Subcutaneous abdominal adipose tissue (tissue), 5 donors: ENCODE results near the gene HLA-DQA2.
"Not testable (repeated sequence)": the region's sequence is repeated elsewhere in the genome, so short reads cannot be mapped to it uniquely, and the experiment has no call there.

Experiments
- H3K27ac ChIP-seq: one replicate; pipeline ENCODE4 v1.7.0; 2013; ENCODE audit warnings: low read depth, mild to moderate bottlenecking, inconsistent platforms, low read length, moderate library complexity
- H3K27me3 ChIP-seq, 5 donors: one replicate each; pipeline ENCODE4 v1.7.0; 2013; ENCODE audit warnings: low read length in 5 of 5, inconsistent platforms in 1 of 5; ENCODE audit not compliant: control insufficient read depth in 5 of 5, insufficient read depth in 4 of 5
- H3K36me3 ChIP-seq, 5 donors: one replicate each; pipeline ENCODE4 v1.7.0; 2013; ENCODE audit warnings: low read length in 5 of 5; ENCODE audit not compliant: control insufficient read depth in 5 of 5, insufficient read depth in 5 of 5
- H3K4me1 ChIP-seq, 5 donors: one replicate each; pipeline ENCODE4 v1.7.0; 2013; ENCODE audit warnings: low read length in 5 of 5, mild to moderate bottlenecking in 3 of 5, moderate library complexity in 1 of 5; ENCODE audit not compliant: control insufficient read depth in 5 of 5, insufficient read depth in 5 of 5
- H3K4me3 ChIP-seq, 5 donors: one replicate each; pipeline ENCODE4 v1.7.0; 2013; ENCODE audit warnings: low read length in 5 of 5, low read depth in 1 of 5
- H3K9ac ChIP-seq, 5 donors: one replicate each; pipeline ENCODE4 v1.7.0; 2013; ENCODE audit warnings: low read length in 5 of 5, mild to moderate bottlenecking in 4 of 5, moderate library complexity in 3 of 5
- H3K9me3 ChIP-seq, 5 donors: one replicate each; pipeline ENCODE4 v1.7.0; 2013; ENCODE audit warnings: low read length in 5 of 5; ENCODE audit not compliant: control insufficient read depth in 5 of 5
- donor health status: healthy.
- donor health status: healthy.
- donor health status: healthy.
- donor health status: healthy.
- donor health status: healthy.

HLA-DQA2 gene

GRCh38 chr6:32772656-32773055 is 31.5 kb downstream of the HLA-DQA2 start:
- no peaks in the 10 kb centered on the region for H3K36me3 ChIP-seq
- H3K9me3 ChIP-seq, result no peaks in the 10 kb centered on the region
- H3K9ac ChIP-seq, result no peak overlapping the region
- H3K4me1 ChIP-seq, result no peaks in the 10 kb centered on the region
- H3K27ac ChIP-seq, result no peak overlapping the region
- no peak overlapping the region for H3K4me3 ChIP-seq
- H3K27me3 ChIP-seq, result peaks cover 0 to 8% (median 2%) of the 10 kb centered on the region in 5 donors

GRCh38 chr6:32774426-32774825 is 33.2 kb downstream of the HLA-DQA2 start:
- Histone ChIP-seq H3K27me3 (peaks cover 0 to 6% (median under 1%) of the 10 kb centered on the region in 5 donors), H3K4me3 (no peak overlapping the region), H3K4me1 (no peaks in the 10 kb centered on the region), H3K9me3 (no peaks in the 10 kb centered on the region), H3K9ac (no peak overlapping the region), H3K36me3 (no peaks in the 10 kb centered on the region), H3K27ac (no peak overlapping the region)

- H3K9me3 ChIP-seq, result no peaks in the 10 kb centered on the region
- H3K36me3 ChIP-seq, result no peaks in the 10 kb centered on the region
- peaks cover 0 to 4% (median 0%) of the 10 kb centered on the region in 5 donors for H3K27me3 ChIP-seq
- H3K27ac ChIP-seq, result no peak overlapping the region
- no peaks in the 10 kb centered on the region for H3K4me1 ChIP-seq
- H3K9ac ChIP-seq, result no peak overlapping the region
- H3K4me3 ChIP-seq, result no peak overlapping the region
Observed at GRCh38 chr6:32775071-32775470, 33.9 kb downstream of the HLA-DQA2 start.

- Histone ChIP-seq H3K4me1 (no peaks in the 10 kb centered on the region), H3K9ac (no peak overlapping the region), H3K27ac (no peak overlapping the region), H3K36me3 (no peaks in the 10 kb centered on the region), H3K27me3 (no peaks in the 10 kb centered on the region), H3K4me3 (no peak overlapping the region), H3K9me3 (no peaks in the 10 kb centered on the region)
Observed at GRCh38 chr6:32779036-32779435, 37.8 kb downstream of the HLA-DQA2 start.

- not testable (repeated sequence) for H3K9me3 ChIP-seq, H3K4me1 ChIP-seq, H3K36me3 ChIP-seq, H3K27me3 ChIP-seq, H3K27ac ChIP-seq, H3K4me3 ChIP-seq, H3K9ac ChIP-seq
Observed at GRCh38 chr6:32782923-32783322, 41.7 kb downstream of the HLA-DQA2 start.

GRCh38 chr6:32785781-32786533 is 44.8 kb downstream of the HLA-DQA2 start:
- Histone ChIP-seq H3K9me3 (no peaks in the 10 kb centered on the region), H3K27me3 (no peaks in the 10 kb centered on the region), H3K36me3 (no peaks in the 10 kb centered on the region), H3K4me3 (no peak overlapping the region), H3K27ac (no peak overlapping the region), H3K4me1 (peaks cover 0 to 2% (median 0%) of the 10 kb centered on the region in 5 donors), H3K9ac (no peak overlapping the region)

- no peaks in the 10 kb centered on the region for H3K9me3 ChIP-seq
- peaks cover 0 to 3% (median 0%) of the 10 kb centered on the region in 5 donors for H3K4me1 ChIP-seq
- H3K27ac ChIP-seq, result no peak overlapping the region
- H3K27me3 ChIP-seq, result peaks cover 0 to 12% (median 0%) of the 10 kb centered on the region in 5 donors
- H3K4me3 ChIP-seq, result no peak overlapping the region
- no peaks in the 10 kb centered on the region for H3K36me3 ChIP-seq
- no peak overlapping the region for H3K9ac ChIP-seq
Observed at GRCh38 chr6:32790306-32790705, 49.1 kb downstream of the HLA-DQA2 start.

GRCh38 chr6:32792901-32793435 is 51.8 kb downstream of the HLA-DQA2 start:
- Histone ChIP-seq H3K4me1 (peaks cover 4 to 11% (median 8%) of the 10 kb centered on the region in 5 donors), H3K9me3 (no peaks in the 10 kb centered on the region), H3K4me3 (no peak overlapping the region), H3K9ac (no peak overlapping the region), H3K27me3 (peaks cover 0 to 12% (median 3%) of the 10 kb centered on the region in 5 donors), H3K36me3 (no peaks in the 10 kb centered on the region), H3K27ac (no peak overlapping the region)

GRCh38 chr6:32794510-32794909 is 53.3 kb downstream of the HLA-DQA2 start:
- H3K36me3 ChIP-seq, result no peaks in the 10 kb centered on the region
- H3K9ac ChIP-seq, result no peak overlapping the region
- H3K4me1 ChIP-seq, result peaks cover 4 to 11% (median 8%) of the 10 kb centered on the region in 5 donors
- H3K27ac ChIP-seq, result no peak overlapping the region
- H3K9me3 ChIP-seq, result peaks cover 0 to 6% (median 5%) of the 10 kb centered on the region in 5 donors
- no peak overlapping the region for H3K4me3 ChIP-seq
- peaks cover 0 to 12% (median 8%) of the 10 kb centered on the region in 5 donors for H3K27me3 ChIP-seq
